CMK (cell line): Measurements from ENCODE around the gene PATJ.
"Not testable (repeated sequence)": the region's sequence is repeated elsewhere in the genome, so short reads cannot be mapped to it uniquely, and the experiment has no call there.

ENCODE experiments used
- DNase-seq: peaks from one replicate; pipeline ENCODE4 v3.0.0-alpha.2; 2010; ENCODE audit warnings: low read depth

The PATJ gene

GRCh38 chr1:61942856-61943255, 200.6 kb downstream of the PATJ start:
- DNase-seq, result no peak

DNA sequence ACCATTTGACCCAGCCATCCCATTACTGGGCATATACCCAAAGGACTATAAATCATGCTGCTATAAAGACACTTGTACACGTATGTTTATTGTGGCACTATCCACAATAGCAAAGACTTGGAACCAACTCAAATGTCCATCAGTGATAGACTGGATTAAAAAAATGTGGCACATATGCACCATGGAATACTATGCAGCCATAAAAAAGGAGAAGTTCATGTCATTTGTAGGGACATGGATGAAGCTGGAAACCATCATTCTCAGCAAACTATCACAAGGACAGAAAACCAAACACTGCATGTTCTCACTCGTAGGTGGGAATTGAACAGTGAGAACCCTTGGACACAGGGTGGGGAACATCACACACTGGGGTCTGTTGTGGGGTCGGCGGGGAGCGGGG, 206.4 kb downstream of the PATJ start:
- DNase-seq, result not testable (repeated sequence)

- DNase-seq, result no peak
These were observed 208.1 kb downstream of the PATJ start for GRCh38 chr1:61950418-61950817.

DNA sequence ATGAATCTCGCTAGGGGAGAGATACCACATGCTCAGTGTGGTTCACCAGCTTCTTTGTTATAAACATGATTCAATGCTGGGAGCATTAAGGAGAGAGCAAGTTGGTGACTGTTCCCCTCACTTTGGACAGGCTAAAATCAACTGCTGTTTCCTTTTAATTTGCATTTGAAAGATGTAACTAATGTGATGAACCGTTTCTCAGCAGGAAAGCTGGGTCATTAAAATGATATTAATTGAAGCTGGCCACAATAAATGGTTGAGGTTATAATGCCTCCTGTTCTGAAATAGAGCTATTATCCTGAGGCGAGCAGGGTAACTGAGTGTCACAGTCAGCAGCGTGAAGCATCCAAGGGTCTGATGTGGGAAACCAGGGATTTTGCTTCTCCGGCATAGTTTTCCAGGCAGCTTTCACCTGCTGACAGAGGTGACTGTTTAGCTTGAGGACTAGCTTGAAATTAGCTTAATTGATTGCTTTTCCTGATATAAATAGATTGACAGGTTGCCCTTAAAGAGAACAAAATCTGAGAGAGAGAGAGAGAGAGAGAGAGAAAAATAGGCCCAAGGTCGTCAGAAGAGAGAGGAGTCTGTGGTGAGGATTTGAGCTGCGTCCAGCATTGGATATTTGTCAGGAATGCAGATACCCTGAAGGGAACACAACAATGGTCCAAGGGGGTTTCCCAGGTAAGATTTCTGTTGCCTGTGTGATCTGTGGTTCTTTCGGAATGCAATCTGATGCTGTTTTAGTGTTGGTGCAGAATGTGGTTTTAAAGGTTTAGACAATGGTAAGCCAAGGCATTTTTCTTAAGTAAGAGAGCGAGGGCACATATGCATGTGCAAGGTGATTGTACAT, 209.7 kb downstream of the PATJ start:
- no peak for DNase-seq

DNA sequence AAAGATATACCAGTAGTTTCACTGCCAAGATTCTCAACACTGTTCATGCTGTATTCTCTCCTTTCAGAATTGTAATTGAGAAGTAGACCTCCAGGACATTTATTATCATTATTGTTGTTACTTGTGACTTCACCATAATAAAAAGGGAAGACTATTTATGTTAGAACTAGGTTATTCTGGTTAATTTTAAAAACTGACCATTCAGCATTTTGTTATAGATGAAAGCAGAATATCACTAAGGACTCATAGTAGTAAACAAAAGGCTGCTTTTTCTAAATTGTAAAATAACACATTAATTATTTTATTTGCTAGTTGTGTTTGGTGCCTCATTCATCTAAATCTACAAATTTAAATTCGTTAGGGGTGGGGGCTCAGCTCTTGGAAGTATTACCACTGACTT, 210.4 kb downstream of the PATJ start:
- no peak for DNase-seq

DNA sequence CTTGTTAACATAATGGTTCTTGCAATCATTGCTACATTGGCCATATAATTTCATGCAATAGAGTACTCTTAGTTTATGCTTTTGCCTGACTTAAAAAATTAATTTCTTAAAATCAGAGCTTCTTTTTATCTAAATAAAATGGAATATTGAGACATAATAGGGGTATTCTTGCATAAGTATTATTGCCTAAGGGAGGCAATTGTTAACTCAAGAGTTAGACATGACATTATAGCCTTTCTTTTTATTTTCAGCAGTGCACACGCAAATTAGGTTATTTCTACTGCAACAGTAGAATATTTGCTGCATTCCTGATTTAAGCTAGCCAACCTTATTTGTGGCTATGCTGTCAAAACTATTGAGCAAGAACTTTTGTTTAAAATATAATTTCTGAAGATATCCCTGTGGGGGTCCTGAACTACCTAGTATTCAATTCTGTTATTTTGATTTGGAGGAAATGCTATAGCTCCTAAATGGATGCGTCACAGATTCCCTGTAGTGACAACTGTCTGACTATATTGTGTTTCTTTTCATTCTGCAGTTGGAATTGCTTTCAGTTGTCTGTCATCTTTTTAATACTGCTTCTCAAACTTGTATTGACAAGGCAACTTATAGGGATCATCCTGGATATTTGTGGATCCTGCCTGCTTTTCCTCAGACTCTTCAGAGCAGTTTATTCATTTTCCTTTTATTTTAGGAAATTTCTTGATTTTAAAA, 211.0 kb downstream of the PATJ start:
- DNase-seq, result no peak

DNA sequence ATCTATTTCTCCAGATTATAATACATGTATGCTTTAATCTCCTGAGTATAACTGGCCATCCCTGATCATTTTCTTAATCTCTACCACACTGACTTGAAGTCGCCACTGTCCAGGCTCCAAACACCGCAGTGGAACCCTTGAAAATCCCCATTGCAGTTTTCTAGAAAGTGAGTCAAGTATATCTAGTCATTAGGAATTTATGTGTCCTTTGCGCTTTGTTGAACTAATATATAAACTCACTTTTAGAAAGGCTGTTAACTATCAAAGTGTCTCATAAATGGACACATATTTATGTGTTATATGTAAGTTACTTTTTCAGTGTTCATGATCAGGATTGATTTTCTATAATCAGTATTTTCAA, 211.5 kb downstream of the PATJ start:
- no peak for DNase-seq

- no peak for DNase-seq
These were observed 213.0 kb downstream of the PATJ start for GRCh38 chr1:61955261-61955660.

GRCh38 chr1:61956016-61956645, 213.9 kb downstream of the PATJ start:
- no peak for DNase-seq

DNA sequence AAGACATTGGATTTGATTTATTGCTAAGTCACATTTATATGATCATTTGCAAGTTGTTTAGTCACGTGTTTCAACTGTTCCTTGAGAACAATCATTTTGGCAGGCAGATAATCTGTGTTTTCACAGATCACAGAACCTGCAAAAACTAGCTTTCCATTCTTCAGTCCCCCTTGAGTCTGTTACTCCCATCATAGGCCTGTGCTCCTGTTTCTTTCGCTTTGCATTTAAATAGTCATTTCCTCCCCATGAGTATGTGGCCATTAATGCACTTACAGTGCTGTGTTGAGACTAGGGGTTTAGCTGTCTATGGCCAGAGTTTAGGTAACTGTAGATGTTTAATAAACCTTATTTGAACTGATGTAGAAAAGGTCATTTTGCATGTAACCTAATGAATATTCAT, 214.5 kb downstream of the PATJ start:
- DNase-seq, result no peak

GRCh38 chr1:61961009-61961408, 218.7 kb downstream of the PATJ start:
- DNase-seq, result no peak

- no peak for DNase-seq
These were observed 220.4 kb downstream of the PATJ start for GRCh38 chr1:61962631-61963030.

GRCh38 chr1:61966450-61967225, 224.4 kb downstream of the PATJ start:
- DNase-seq, result not testable (repeated sequence)

DNA sequence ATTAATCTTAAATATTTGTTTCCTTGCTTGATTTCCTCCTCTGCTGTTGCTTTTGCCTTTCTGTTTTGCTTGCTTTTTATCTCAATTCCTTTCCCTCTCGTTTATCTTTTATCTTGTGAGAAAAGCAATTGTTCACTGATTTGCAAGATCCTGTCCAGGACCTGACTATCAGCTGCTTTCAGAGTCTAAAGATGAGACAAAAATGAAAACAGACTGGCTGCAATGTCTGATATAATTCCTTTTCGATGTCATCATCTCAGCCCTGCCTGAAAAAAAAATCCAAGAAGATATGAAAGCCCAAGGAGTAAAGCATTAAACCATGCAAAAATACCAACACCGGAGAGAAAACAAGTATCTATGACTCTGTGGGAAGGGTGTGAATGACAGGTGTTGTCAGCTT, 225.5 kb downstream of the PATJ start:
- no peak for DNase-seq

DNA sequence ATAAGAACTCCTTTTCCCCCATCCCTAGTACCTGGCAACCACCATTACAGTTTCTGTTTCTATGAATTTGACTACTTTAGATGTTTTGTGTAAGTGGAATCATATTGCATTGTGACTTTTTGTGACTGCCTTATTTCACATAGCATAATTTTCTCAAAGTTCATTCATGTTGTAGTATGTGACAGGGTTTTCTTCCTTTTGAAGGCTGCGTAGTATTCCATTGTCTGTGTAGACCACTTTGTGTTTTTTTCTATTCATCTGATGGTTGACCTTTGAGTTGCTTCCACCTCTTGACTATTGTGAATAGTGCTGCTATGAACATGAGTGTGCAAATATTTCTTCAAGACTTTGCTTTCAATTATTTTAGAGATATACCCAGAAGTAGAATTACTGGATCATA, 226.6 kb downstream of the PATJ start:
- DNase-seq, result no peak

GRCh38 chr1:61973100-61973837, 231.0 kb downstream of the PATJ start:
- no peak for DNase-seq

GRCh38 chr1:61975638-61976037, 233.4 kb downstream of the PATJ start:
- DNase-seq, result no peak

GRCh38 chr1:61976566-61976965, 234.3 kb downstream of the PATJ start:
- no peak for DNase-seq

DNA sequence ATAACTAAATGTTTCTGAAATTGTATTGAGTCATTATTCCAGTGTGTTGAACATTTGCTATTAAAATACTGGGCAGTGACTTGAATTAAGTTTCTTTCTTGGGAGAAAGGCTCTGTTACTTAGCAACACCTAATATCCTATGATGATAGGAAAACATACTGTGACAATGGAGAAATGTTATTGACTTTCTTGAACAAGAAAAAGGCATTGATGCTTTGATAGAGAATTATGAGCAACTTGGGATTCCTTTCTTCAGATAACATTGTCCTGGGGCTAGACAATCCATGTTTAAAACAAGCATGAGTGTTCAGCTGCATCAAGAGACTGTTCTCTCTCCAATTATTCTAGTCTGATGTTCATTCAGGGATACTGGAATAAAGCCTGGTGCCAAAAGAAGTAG, 236.5 kb downstream of the PATJ start:
- no peak for DNase-seq

DNA sequence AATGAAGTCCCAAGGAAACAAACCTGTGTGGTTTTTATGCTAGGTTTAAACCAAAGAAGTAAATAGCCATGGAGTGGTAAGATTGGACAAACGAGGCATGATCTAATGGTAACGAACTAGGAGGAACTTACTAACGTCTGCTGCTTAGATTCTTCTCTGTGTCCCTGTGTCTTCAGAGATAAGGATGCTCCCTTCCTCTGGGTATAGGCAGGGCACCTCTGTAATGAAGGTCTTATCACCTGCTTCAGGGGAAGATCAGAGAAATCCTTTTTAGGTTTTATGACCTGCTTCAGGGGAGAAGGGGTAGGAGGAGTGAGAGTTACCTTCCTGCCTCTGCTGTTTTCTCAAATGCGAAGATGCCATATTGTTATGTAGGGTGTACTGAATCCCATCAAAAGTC, 237.4 kb downstream of the PATJ start:
- DNase-seq, result no peak

GRCh38 chr1:61980561-61980960, 238.3 kb downstream of the PATJ start:
- no peak for DNase-seq
